Measurements from ENCODE around the gene MBD3.

The MBD3 gene

GRCh38 chr19:1577929-1578618 lies 14.6 kb downstream of the MBD3 start:
- FAIRE-seq (no peak), DNase-seq (ENCODE audit: insufficient read length, low spot score) (no peak)
- TF ChIP-seq CTCF (IDR thresholded peaks at IDR 0.05; ENCODE audit: insufficient read depth, missing control alignments), result no peak

DNA sequence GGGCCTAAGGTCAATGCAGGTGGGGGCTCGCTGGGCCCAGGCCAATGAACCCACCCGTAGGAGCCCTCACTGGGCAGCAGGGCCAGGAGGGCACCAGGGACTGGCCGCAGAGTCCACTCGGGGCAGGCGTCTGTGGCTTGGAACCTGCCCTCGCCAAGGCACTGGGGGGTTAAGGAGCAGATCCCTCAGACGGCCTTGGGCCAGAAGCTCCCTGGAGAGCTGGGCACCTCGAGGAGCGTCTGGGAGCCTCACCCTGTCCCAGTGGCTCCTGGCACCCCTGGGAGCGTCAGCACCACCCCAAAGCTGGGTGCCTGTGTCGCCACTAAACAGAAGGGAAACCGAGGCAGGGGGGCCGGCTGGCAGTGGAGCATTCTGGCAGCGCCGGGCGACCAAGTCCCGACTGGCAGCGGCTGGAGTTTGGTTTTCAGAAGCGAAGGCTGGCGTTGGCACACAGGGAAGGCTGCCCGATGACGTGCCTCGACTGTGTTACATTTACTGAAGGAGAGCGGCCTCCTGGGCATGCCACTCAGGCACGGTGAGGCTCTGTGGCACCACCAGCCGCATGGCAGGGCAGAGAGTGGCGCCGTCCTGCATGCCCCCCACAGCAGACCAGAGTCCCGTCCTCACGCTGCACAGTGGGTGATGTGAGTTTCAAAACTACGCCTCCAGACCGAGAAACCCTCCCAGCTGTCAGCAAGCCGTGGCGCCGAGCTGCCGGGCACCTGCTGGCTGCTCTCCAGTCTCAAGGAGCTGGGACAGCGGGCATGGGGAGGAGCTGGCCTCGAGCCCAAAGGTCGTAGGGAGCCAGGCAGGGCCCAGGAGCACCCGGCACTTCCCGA lies 15.4 kb downstream of the MBD3 start:
- no peak for FAIRE-seq
- TF ChIP-seq CTCF (IDR thresholded peaks at IDR 0.05; ENCODE audit: insufficient read depth, missing control alignments), result no peak
- no peak for DNase-seq (ENCODE audit: insufficient read length, low spot score)

DNA sequence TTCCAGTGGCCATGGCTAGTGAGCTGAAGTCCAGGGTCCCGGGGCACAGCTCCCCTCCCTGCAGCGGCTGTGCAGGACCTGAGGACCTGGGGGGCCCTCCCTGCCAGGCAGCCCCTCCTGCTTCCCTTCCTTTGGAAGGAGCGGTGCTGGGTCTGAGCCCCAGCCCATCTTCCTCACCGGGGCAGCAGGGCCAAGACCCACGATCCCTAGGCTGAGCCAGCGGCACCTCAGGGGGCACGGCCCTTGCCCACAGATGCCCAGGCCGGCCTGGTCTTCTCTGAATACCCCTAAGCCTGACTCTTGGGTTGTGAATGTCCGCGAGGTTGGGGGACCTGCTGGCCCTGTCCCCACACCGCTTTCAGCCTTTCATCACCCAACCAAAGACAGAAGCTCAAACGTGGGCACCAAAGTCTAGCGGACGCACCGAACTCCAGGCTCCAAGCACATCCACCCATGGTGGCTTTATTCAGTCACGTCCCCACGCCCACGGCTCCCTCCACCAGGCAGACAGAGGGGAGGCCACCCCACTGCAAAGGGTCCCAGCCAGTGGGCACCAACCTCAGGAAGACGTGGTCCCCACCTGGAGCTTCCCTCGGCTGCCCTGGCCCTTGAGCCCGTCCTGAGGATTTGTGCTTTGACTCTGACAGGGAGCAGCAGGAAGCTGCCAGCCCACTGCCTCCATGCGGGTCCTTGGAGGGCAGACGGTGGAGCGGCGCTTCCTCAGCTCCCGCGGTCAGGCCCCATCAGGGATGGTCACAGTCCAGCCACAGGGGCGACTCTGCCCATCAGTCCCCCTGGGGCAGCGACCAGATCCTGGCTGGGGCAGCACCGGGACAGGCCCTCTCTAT lies 16.2 kb downstream of the MBD3 start:
- no peak for DNase-seq (ENCODE audit: insufficient read length, low spot score)
- no peak for TF ChIP-seq CTCF (IDR thresholded peaks at IDR 0.05; ENCODE audit: insufficient read depth, missing control alignments)
- FAIRE-seq, result no peak

DNA sequence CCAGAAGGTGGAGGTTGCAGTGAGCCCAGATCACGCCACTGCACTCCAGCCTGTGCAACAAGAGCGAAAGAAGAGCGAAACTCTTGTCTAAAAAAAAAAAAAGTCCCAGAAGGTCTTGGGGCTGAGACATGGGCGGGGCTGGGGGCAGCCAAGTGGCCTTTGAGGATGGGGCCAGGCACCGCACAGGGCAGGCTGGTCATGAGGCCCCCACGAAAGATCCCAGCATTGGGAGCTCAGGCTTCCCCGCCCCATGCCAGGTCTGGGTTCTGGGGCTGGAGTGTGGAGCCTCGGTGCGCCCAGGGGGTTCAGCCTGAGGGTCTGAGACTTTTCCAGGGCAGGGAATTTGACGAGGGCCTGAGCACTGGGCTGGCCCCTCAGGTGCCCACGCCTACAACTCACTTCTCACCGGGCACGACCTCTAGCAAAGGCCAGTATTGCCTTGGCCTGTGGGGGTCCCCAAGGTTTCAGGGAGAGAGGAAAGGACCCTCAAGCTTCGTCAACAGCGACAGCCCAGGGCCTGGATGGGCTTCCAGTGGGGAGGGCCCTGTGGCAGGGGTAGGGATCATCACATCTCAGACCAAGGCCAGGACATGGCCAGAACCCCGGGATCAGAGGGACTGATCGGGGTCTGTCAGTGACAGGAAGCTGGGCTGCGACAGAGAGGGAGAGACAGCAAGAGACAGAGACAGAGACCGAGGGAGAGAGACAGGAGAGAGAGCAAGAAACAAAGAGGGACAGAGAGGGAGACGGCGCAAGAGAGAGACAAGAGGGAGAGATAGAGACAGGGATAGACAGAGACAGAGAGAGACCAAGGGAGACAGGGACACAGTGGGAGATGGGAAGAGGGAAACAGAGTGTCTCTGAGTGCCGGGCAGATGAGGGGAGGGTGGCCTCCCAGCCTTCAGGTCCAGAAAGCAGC lies 17.1 kb downstream of the MBD3 start:
- DNase-seq (ENCODE audit: insufficient read length, low spot score) (no peak), FAIRE-seq (no peak)
- no peak for TF ChIP-seq CTCF (IDR thresholded peaks at IDR 0.05; ENCODE audit: insufficient read depth, missing control alignments)

- DNase-seq (ENCODE audit: insufficient read length, low spot score) (no peak), FAIRE-seq (no peak)
- TF ChIP-seq CTCF (IDR thresholded peaks at IDR 0.05; ENCODE audit: insufficient read depth, missing control alignments), result no peak
Measured at GRCh38 chr19:1574354-1575136, 18.1 kb downstream of the MBD3 start.

DNA sequence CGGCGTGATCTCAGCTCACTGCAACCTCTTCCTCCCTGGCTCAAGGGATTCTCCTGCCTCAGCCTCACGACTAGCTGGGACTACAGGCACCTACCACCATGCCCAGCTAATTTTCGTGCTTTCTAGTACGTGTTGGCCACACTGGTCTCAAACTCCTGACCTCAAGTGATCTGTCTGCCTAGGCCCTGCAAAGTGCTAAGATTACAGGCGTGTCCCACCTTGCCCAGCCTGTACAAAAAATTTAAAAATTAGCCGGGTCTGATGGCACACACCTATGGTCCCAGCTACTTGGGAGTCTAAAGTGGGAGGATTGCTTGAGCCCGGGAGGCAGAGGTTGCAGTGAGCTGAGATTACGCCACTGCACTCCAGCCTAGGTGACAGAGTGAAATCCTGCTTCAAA lies 19.9 kb downstream of the MBD3 start:
- no peak for FAIRE-seq
- no peak for TF ChIP-seq CTCF (IDR thresholded peaks at IDR 0.05; ENCODE audit: insufficient read depth, missing control alignments)
- DNase-seq (ENCODE audit: insufficient read length, low spot score), result no peak

Measured in D721Med (cell line).